CD1c-positive myeloid dendritic cell (primary cell): ENCODE results near the gene CBS.
"Not testable (repeated sequence)": the region's sequence is repeated elsewhere in the genome, so short reads cannot be mapped to it uniquely, and the experiment has no call there.

Experiments used
- DNase-seq: peaks from one replicate; pipeline ENCODE4 v3.0.0-alpha.2; 2016; ENCODE audit errors: extremely low spot score

The CBS gene

DNA sequence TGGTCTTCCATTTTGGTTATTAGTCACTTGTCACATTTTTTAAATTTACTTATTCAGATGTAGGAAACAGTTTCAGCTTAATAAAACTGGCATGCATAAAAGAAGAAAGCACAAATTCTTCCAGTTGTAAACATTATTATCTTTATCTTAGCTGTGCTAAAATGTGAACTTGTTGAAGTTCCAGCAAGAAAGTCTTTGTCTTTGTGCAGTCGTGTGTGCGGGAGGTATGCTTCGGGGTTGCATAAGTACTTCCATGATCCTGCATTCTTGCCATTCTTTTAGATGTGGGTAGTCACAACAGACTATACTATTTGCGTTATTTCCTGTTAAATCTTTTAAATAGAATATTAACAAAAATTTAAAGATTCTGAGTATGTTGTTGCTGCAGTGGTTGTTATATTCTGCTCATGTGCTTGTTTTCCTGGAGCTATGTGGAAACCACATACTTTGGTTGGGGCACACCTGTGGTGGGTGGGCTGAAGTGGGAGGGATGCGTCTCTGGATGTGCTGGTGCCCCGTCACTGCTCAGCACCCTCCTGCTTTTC, 49.9 kb downstream of the CBS start:
- DNase-seq: no peak

DNA sequence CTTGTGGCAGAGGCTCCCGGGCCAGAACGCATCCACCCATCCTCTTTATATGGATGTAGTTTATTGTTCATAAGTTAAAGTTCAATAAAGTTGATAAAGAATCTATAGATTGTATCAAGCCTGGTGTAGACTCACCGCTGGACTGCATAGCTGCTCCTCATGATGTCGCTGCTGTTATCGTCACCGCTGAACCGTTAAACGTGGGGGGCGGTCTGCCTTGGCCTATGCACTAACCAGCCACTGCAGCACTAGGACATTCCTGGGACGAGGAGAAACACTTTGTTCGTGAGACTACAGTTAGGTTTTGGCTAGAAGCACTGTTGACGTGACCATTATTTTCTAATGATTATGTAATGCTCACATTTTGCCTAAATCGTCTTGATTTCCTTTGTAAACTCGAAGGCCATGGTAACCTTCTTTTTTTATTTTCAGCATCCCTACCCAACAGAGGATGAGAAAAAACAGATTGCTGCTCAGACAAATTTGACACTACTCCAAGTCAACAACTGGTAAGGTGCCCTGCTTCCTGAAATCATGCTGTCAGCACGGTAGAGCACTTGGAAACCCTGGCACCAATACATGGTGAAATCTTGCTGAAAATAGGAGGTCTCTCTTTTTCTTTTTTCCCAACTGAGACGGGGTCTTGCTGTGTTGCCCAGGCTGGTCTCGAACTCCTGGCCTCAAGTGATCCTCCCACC, 51.0 kb downstream of the CBS start:
- no peak for DNase-seq

DNA sequence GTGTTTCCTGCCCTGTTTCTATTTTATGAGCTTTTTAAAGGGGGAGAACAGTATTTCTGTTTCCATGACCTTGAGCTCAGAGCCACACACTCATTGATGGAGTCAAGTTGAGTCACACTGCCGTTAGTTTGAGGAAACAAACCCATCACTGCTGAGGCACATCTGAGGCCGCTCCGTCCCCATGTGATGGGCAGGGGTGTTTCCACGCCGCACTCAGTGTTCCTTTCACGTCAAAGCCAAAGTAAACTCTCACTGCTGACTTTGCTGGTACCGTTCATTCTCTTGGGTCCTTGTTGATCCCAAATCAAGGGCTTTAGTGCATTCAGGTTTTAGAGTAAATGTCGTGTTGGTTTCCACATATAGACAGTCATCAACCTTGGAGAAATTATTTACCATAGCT, 52.5 kb downstream of the CBS start:
- DNase-seq: no peak

GRCh38 chr21:43021756-43022600, 53.7 kb downstream of the CBS start:
- DNase-seq: no peak

DNA sequence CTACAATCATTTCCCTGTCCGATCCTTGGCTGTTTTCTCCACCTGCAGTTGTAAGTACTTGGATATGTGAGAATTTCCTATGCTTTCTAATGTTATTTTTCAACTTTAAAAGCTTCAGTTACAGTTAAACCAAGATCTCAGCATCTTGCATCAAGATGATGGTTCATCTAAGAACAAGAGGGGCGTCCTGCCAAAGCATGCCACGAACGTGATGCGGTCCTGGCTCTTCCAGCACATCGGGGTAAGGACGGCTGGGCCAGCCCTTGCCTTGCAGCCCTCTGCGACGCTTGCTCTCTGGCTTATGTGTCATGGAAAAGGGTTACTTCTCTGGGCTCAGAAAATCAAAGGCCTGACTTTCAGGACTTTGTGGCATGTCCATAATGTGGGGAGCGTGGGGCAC, 54.4 kb downstream of the CBS start:
- DNase-seq: no peak

GRCh38 chr21:43020771-43021170, 54.9 kb downstream of the CBS start:
- DNase-seq: no peak

- DNase-seq: no peak
Observed at GRCh38 chr21:43020177-43020576, 55.5 kb downstream of the CBS start.

- no peak for DNase-seq
Observed at GRCh38 chr21:43018519-43018918, 57.1 kb downstream of the CBS start.

DNA sequence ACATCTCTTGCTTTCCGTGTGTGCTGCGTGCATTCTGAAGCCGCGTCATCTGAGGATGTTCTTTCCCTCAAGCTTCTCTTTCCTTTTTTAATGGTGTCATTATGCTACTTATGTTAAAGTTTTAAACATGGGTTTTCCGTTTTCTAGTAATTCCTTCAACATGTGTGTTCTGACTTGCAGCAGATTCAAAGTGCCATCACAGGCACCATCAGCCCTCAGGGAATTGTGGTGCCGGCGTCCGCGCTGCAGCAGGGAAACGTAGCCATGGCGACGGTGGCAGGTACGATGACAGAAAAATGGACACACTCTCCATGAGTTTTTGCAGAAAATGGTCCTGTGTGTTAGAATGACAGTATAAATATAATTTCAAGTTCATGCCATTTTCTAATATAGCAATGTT, 58.9 kb downstream of the CBS start:
- DNase-seq: no peak

- DNase-seq: no peak
Observed at GRCh38 chr21:43015906-43016540, 59.6 kb downstream of the CBS start.

- DNase-seq: no peak
Observed at GRCh38 chr21:43012596-43012995, 63.0 kb downstream of the CBS start.

DNA sequence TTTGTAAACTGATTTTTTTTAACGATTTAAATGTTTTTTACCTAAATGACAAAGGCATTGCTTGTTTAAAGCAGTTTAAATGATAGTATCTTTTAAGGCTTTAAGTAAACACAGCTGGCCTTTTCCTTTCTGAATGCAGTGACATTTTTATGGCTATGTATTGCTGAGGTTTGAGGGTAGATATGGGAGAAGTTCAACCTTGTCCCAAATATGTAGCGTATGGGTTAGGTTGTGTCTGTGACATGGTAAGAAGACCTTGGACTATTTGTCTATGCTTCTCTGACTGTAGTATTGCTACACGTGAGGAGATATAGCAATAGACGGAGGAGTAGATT, 68.8 kb downstream of the CBS start:
- no peak for DNase-seq

- DNase-seq: not testable (repeated sequence)
Observed at GRCh38 chr21:43006051-43006873, 69.4 kb downstream of the CBS start.

DNA sequence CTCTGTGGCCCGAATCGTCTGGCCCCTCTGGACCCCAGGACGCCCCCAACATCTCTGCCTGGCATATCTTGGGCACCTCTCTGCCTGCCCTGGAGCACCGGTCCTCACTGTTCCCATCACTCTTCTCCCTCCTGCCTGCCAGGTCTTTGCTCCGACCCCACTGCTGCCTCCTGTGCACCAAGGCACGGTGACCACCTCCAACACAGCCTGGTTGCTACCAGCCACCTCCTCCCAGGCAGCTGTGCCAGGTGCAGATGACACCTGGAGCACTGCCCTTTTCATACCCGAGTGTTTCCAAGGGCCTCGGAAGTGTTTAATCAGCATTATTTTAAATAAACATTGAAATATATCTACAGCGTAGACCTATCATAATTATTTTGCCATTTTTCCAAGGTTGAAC, 70.0 kb downstream of the CBS start:
- no peak for DNase-seq

DNA sequence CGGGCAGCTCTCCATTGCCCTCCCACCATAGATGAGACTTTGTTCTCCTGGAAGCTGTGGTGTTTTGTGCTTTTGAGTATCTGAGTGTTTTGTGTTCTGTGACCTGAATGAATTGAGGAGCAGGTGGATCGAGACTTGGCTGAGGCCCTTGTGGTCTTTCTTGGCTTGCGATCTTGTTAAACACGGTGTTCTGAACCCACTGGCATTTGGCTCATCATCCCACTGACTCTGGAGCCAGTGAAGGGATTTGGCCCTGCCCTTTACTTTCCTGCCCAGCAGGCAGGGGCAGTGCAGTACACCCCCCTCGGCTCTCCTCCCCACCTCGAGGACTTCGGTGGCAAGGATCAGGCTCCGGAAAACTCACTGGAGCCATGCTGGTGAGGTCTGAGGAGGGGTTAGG, 70.7 kb downstream of the CBS start:
- DNase-seq: no peak
